ENCODE data around the gene MGME1.

DNA sequence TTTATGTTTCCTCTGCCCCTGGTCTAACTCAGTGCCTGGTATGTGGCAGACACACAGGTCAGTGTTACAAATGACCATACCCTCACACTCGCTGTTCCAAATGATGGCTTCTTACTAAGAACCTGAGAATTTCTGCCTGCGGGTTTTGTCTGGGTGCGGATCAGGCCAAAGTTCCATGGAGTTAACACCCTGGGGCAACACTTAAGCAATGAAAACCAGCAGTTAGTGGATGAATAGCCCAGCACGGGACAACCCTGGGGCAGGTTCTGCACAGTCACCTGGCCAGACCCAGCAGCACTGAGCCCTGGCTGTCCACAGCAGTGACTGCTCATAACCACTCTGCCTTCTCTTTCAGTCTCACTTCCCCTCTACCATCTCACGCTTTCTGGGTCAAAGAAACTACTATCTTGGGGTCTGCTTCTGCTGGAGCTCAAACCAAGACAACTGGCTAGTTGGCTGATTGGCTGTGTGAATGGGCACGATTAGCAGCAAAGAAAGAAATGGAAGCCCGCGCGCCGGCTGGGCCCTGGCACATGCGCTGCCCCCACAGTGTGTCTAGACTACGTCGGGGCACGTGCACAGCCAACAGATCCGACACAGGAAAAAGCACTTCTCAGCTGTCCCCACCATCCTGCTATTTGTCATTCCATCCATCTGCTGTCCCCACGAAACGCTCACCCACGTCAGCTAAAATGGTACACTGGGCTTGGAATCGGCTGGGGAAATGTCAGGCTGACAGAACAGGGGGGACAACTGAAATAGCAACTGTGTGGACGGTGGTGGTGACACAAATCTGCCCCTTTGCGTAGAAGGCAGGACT is 36.6 kb downstream of the MGME1 start:
- no peak for TF ChIP-seq YY1 (IDR thresholded peaks at IDR 0.05; ENCODE audit: insufficient read depth, insufficient read length)
- no peak for TF ChIP-seq SUZ12 (IDR thresholded peaks at IDR 0.05; ENCODE audit: extremely low read depth, insufficient read depth, insufficient read length)

Data from NT2/D1 (cell line).